ENCODE data around the gene ZNF576. TPM values are rescaled to one million over a fixed set of nuclear protein-coding genes. Genes with fewer than 3 reads are reported as not detected.

The ZNF576 gene
- total RNA-seq, 1 donor from 2014 or later, result 13.8 TPM

DNA sequence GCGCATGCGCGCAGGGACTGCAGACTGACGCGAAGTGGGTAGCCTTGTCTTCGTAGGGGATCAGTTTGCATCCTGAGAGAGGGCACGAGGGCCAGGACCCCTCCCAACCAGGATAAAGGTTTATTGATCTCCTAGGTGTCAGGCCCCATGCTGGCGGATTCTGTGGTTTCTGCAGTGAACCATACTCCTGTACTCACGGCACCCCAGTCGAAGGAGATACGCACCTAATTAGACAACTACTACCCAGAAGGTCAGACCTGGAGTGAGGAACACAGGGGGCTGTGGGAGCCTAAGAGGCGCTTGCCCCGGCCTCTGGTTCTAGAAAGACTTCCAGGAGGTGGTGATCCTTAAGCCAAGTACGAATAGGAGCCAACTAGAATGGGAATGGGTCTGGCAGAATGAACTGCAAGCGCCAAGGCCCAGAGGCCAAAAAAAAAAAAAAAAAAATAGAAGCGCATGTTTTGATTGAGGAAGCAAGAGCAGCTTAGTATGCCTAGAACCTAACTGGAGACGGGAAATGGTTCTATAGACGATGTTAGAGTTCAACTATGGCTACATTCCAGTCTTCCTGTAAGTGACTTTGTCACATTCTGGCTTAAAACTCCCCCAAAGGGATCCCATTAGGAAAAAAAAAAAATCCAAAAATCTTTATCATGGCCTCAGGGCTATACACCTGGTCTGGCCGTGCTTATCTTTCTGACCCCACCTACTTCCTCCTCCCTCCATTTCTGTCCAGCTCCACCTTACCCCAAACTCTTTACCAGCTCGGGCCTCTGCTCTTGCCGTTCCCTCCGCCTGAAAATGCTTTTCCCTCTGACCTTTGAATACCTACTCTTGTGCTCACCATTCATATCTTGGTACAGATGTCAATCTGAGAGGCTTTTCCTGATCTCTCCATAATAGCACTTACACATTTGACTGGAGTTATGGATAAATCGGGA, 23.9 kb downstream of the ZNF576 start:
- TF ChIP-seq EZH2 (IDR thresholded peaks at IDR 0.05; ENCODE audit: insufficient read depth, low read length) (no peak), CTCF (IDR thresholded peaks at IDR 0.05; ENCODE audit: insufficient read depth, low read depth, low read length) (no peak)
- H4K20me1 ChIP-seq (ENCODE audit: insufficient read depth, low read length), result peaks cover 13% of the 10 kb centered on the region
- H3K4me1 ChIP-seq (ENCODE audit: insufficient read depth, low read length), result peaks cover 16% of the 10 kb centered on the region
- Mint-ChIP-seq H3K27me3 (ENCODE audit: low read depth, unreplicated experiment) (no peaks in the 10 kb centered on the region), H3K36me3 (ENCODE audit: low read depth, unreplicated experiment) (peaks cover 1% of the 10 kb centered on the region), H3K27ac (ENCODE audit: unreplicated experiment) (peak overlapping the region; percentile 93), H3K4me3 (ENCODE audit: unreplicated experiment) (peak overlapping the region; percentile 91), H3K4me1 (ENCODE audit: low read depth, unreplicated experiment) (peaks cover 4% of the 10 kb centered on the region), H3K9me3 (ENCODE audit: unreplicated experiment) (no peaks in the 10 kb centered on the region)
- no peak for FAIRE-seq
- DNase-seq (ENCODE audit: low read depth), result no peak
- H3K27ac ChIP-seq (ENCODE audit: low read depth, low read length), result peak overlapping the region; percentile 91
- peak overlapping the region; percentile 87 for H3K9ac ChIP-seq (ENCODE audit: low read length)
- no peaks in the 10 kb centered on the region for H3K9me3 ChIP-seq (ENCODE audit: insufficient read depth, low read depth, low read length)
- peak overlapping the region; percentile 80 for H3K4me3 ChIP-seq (ENCODE audit: insufficient read depth, low read depth, low read length)
- H3K4me2 ChIP-seq (ENCODE audit: low read length), result peak overlapping the region; percentile 93
- H3K27me3 ChIP-seq (ENCODE audit: insufficient read depth, low read length), result no peaks in the 10 kb centered on the region
- peak overlapping the region; percentile 88 for H2AFZ ChIP-seq (ENCODE audit: low read depth, low read length)
- peaks cover 45% of the 10 kb centered on the region for H3K79me2 ChIP-seq (ENCODE audit: insufficient read depth, low read length)
- H3K36me3 ChIP-seq (ENCODE audit: insufficient read depth, low read length), result no peaks in the 10 kb centered on the region

GRCh38 chr19:43622070-43622469, 25.7 kb downstream of the ZNF576 start:
- Histone ChIP-seq H3K79me2 (ENCODE audit: insufficient read depth, low read length) (peaks cover 27% of the 10 kb centered on the region), H2AFZ (ENCODE audit: low read depth, low read length) (no peak overlapping the region), H3K36me3 (ENCODE audit: insufficient read depth, low read length) (no peaks in the 10 kb centered on the region), H3K4me2 (ENCODE audit: low read length) (no peak overlapping the region), H3K4me3 (ENCODE audit: insufficient read depth, low read depth, low read length) (no peak overlapping the region), H3K27ac (ENCODE audit: low read depth, low read length) (no peak overlapping the region), H3K9ac (ENCODE audit: low read length) (no peak overlapping the region), H3K9me3 (ENCODE audit: insufficient read depth, low read depth, low read length) (no peaks in the 10 kb centered on the region), H3K27me3 (ENCODE audit: insufficient read depth, low read length) (no peaks in the 10 kb centered on the region), H4K20me1 (ENCODE audit: insufficient read depth, low read length) (peaks cover 4% of the 10 kb centered on the region), H3K4me1 (ENCODE audit: insufficient read depth, low read length) (peaks cover 16% of the 10 kb centered on the region)
- H3K27ac Mint-ChIP-seq (ENCODE audit: unreplicated experiment), result no peak overlapping the region
- peaks cover 1% of the 10 kb centered on the region for H3K36me3 Mint-ChIP-seq (ENCODE audit: low read depth, unreplicated experiment)
- no peaks in the 10 kb centered on the region for H3K9me3 Mint-ChIP-seq (ENCODE audit: unreplicated experiment)
- peaks cover 4% of the 10 kb centered on the region for H3K4me1 Mint-ChIP-seq (ENCODE audit: low read depth, unreplicated experiment)
- no peaks in the 10 kb centered on the region for H3K27me3 Mint-ChIP-seq (ENCODE audit: low read depth, unreplicated experiment)
- TF ChIP-seq CTCF (IDR thresholded peaks at IDR 0.05; ENCODE audit: insufficient read depth, low read depth, low read length) (no peak), EZH2 (IDR thresholded peaks at IDR 0.05; ENCODE audit: insufficient read depth, low read length) (no peak)
- FAIRE-seq (no peak), DNase-seq (ENCODE audit: low read depth) (no peak)
- H3K4me3 Mint-ChIP-seq (ENCODE audit: unreplicated experiment), result no peak overlapping the region

DNA sequence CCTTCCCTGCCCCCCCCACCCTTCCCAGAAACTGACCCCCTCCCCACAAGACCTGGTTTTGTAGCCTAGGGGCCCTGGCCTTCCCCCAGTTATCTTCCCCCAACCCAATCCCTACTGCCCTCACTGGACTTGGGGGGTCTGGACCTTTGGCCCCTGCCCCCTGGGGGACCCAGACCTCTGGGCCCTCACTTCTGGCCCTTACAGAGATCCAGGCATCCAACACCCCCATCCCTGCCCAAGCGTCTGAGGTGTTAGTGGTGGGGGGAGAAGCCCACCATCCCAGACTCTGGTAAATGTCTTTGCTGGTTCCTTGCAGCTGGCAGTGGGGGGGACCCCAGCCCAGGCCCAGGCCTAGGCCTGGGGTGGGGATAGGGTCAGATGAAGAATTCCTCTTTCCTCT, 26.6 kb downstream of the ZNF576 start:
- H3K9ac ChIP-seq (ENCODE audit: low read length), result no peak overlapping the region
- no peaks in the 10 kb centered on the region for H4K20me1 ChIP-seq (ENCODE audit: insufficient read depth, low read length)
- TF ChIP-seq EZH2 (IDR thresholded peaks at IDR 0.05; ENCODE audit: insufficient read depth, low read length), result no peak
- no peak for TF ChIP-seq CTCF (IDR thresholded peaks at IDR 0.05; ENCODE audit: insufficient read depth, low read depth, low read length)
- H3K9me3 ChIP-seq (ENCODE audit: insufficient read depth, low read depth, low read length), result no peaks in the 10 kb centered on the region
- FAIRE-seq, result no peak
- no peaks in the 10 kb centered on the region for H3K27me3 ChIP-seq (ENCODE audit: insufficient read depth, low read length)
- no peak overlapping the region for H3K4me3 Mint-ChIP-seq (ENCODE audit: unreplicated experiment)
- H3K4me3 ChIP-seq (ENCODE audit: insufficient read depth, low read depth, low read length), result no peak overlapping the region
- no peak for DNase-seq (ENCODE audit: low read depth)
- no peak overlapping the region for H3K27ac Mint-ChIP-seq (ENCODE audit: unreplicated experiment)
- no peaks in the 10 kb centered on the region for H3K36me3 ChIP-seq (ENCODE audit: insufficient read depth, low read length)
- H3K4me1 Mint-ChIP-seq (ENCODE audit: low read depth, unreplicated experiment), result peaks cover 4% of the 10 kb centered on the region
- H3K79me2 ChIP-seq (ENCODE audit: insufficient read depth, low read length), result peaks cover 20% of the 10 kb centered on the region
- H3K4me1 ChIP-seq (ENCODE audit: insufficient read depth, low read length), result peaks cover 16% of the 10 kb centered on the region
- no peaks in the 10 kb centered on the region for H3K9me3 Mint-ChIP-seq (ENCODE audit: unreplicated experiment)
- H3K27me3 Mint-ChIP-seq (ENCODE audit: low read depth, unreplicated experiment), result no peaks in the 10 kb centered on the region
- H3K4me2 ChIP-seq (ENCODE audit: low read length), result no peak overlapping the region
- peaks cover 1% of the 10 kb centered on the region for H3K36me3 Mint-ChIP-seq (ENCODE audit: low read depth, unreplicated experiment)
- no peak overlapping the region for H2AFZ ChIP-seq (ENCODE audit: low read depth, low read length)
- H3K27ac ChIP-seq (ENCODE audit: low read depth, low read length), result no peak overlapping the region
